ENCODE results near the gene RRP8. TPM values are rescaled to one million over a fixed set of nuclear protein-coding genes. Genes with fewer than 3 reads are reported as not detected.
A peak's percentile ranks its signal among the peaks of the same experiment; 100 is the strongest.

The RRP8 gene
- total and polyA plus RNA-seq, 9 of the 15 experiments (the other 6 are each of a cell fraction or from before 2014, with no cell fraction given) = 5.7 to 47.3 (median 32.6) TPM

- TF ChIP-seq E2F8 (IDR thresholded peaks at IDR 0.05; ENCODE audit: low read depth, partially characterized antibody) = no peak
- TF ChIP-seq ZNF785 (CRISPR knock-in tag; IDR thresholded peaks at IDR 0.05) = no peak
- no peak for TF ChIP-seq ZNF79 (CRISPR knock-in tag; IDR thresholded peaks at IDR 0.05; ENCODE audit: low read depth)
- TF ChIP-seq NCOA6 (IDR thresholded peaks at IDR 0.05) = no peak
- TF ChIP-seq HOMEZ (CRISPR knock-in tag; IDR thresholded peaks at IDR 0.05) = no peak
- peak; percentile 68 for TF ChIP-seq FOSL1 (tag; conservative IDR thresholded peaks at IDR 0.05)
- peak; percentile 72 for TF ChIP-seq TEAD4 (IDR thresholded peaks at IDR 0.05; ENCODE audit: low read length)
- no peak for TF ChIP-seq TEAD4 (CRISPR knock-in tag; IDR thresholded peaks at IDR 0.05; ENCODE audit: borderline replicate concordance)
- no peak for TF ChIP-seq HINFP (tag; conservative IDR thresholded peaks at IDR 0.05; ENCODE audit: low read depth)
- no peak for TF ChIP-seq MEF2D (tag; conservative IDR thresholded peaks at IDR 0.05; ENCODE audit: low read depth)
- peak; percentile 32; the same call in 1 of the 2 replicates for TF ChIP-seq CXXC5 (CRISPR knock-in tag; IDR thresholded peaks at IDR 0.05)
- TF ChIP-seq ZNF57 (CRISPR knock-in tag; IDR thresholded peaks at IDR 0.05) = no peak
- TF ChIP-seq NFRKB (IDR thresholded peaks at IDR 0.05; ENCODE audit: low read depth) = no peak
- no peak for TF ChIP-seq DEAF1 (CRISPR knock-in tag; IDR thresholded peaks at IDR 0.05)
- TF ChIP-seq L3MBTL2 (IDR thresholded peaks at IDR 0.05) = 0 out of 2 replicates have a peak, but pooled peaks have one; percentile 16
- no peak for TF ChIP-seq TBL1XR1 (IDR thresholded peaks at IDR 0.05; ENCODE audit: low read length in 2 of 2)
- TF ChIP-seq ZNF561 (CRISPR knock-in tag; conservative IDR thresholded peaks at IDR 0.05) = no peak
- TF ChIP-seq BMI1 (IDR thresholded peaks at IDR 0.05; ENCODE audit: low read length) = no peak
- TF ChIP-seq SMAD3 (CRISPR knock-in tag; conservative IDR thresholded peaks at IDR 0.05) = 0 out of 2 replicates have a peak, but pooled peaks have one; percentile 30
- TF ChIP-seq ZNF551 (CRISPR knock-in tag; IDR thresholded peaks at IDR 0.05) = no peak
- TF ChIP-seq ZNF184 (CRISPR knock-in tag; IDR thresholded peaks at IDR 0.05) = no peak
- TF ChIP-seq HEY1 (CRISPR knock-in tag; IDR thresholded peaks at IDR 0.05; ENCODE audit: borderline replicate concordance) = no peak
- TF ChIP-seq ZNF134 (CRISPR knock-in tag; conservative IDR thresholded peaks at IDR 0.05) = 0 out of 2 replicates have a peak, but pooled peaks have one; percentile 19
Observed at GRCh38 chr11:6606471-6607189, 3.2 kb upstream of the RRP8 start (continued).

All from K562 (cell line).